HEK293T (cell line): ENCODE measurements around the gene GAST.

Source experiments
- ARNT ChIP-seq: fragments of 450-650 bp; IDR thresholded peaks from 2 replicates; pipeline ENCODE4 v1.6.1; 2017; ENCODE audit warnings: mild to moderate bottlenecking
- BHLHE40 ChIP-seq: fragments of 450-650 bp; IDR thresholded peaks from 2 replicates; pipeline ENCODE4 v1.6.1; 2016; ENCODE audit warnings: mild to moderate bottlenecking, moderate library complexity, borderline replicate concordance
- CTBP1 ChIP-seq: fragments of 450-650 bp; IDR thresholded peaks from 2 replicates; pipeline ENCODE4 v1.6.1; 2016; ENCODE audit warnings: borderline replicate concordance
- ELF4 ChIP-seq: fragments of 450-650 bp; IDR thresholded peaks from 2 replicates; pipeline ENCODE4 v1.6.1; 2017; ENCODE audit warnings: antibody characterized with exemption
- FOXA1 ChIP-seq: fragments of 450-650 bp; IDR thresholded peaks from 2 replicates; pipeline ENCODE4 v1.6.1; 2016; ENCODE audit warnings: mild to moderate bottlenecking
- FOXK2 ChIP-seq: fragments of 450-650 bp; IDR thresholded peaks from 2 replicates; pipeline ENCODE4 v1.6.1; 2016; ENCODE audit warnings: mild to moderate bottlenecking
- FOXM1 ChIP-seq: fragments of 450-650 bp; IDR thresholded peaks from 2 replicates; pipeline ENCODE4 v1.6.1; 2017; ENCODE audit warnings: mild to moderate bottlenecking, borderline replicate concordance
- LEF1 ChIP-seq: fragments of 450-650 bp; IDR thresholded peaks from 2 replicates; pipeline ENCODE4 v1.6.1; 2017; ENCODE audit warnings: mild to moderate bottlenecking, borderline replicate concordance
- SP1 ChIP-seq: fragments of 450-650 bp; IDR thresholded peaks from 2 replicates; pipeline ENCODE4 v1.6.1; 2017
- SUZ12 ChIP-seq: fragments of 450-650 bp; IDR thresholded peaks from 2 replicates; pipeline ENCODE4 v1.6.1; 2016; ENCODE audit warnings: mild to moderate bottlenecking
- TARDBP ChIP-seq: fragments of 450-650 bp; IDR thresholded peaks from 2 replicates; pipeline ENCODE4 v1.6.1; 2016
- ZNF384 ChIP-seq: fragments of 450-650 bp; IDR thresholded peaks from 2 replicates; pipeline ENCODE4 v1.6.1; 2016

- TF ChIP-seq LEF1 (no peak), SP1 (no peak), FOXK2 (no peak), SUZ12 (no peak), ARNT (no peak), CTBP1 (no peak), ZNF384 (no peak), FOXA1 (no peak), BHLHE40 (no peak), TARDBP (no peak), ELF4 (no peak), FOXM1 (no peak)
These were observed 12.4 kb downstream of the GAST start for GRCh38 chr17:41724476-41725050.
